Stimulated activated CD8-positive, alpha-beta memory T cell treated with anti-CD3 and anti-CD28 coated beads, Interleukin-7, amount 100 ng/mL, for 1 hour (primary cell): ENCODE results near the gene PNMA6E.

Source experiments
- DNase-seq, 2 donors: peaks; one replicate each; pipeline ENCODE4 v3.0.0-alpha.2; 2020; ENCODE audit warnings: low read depth in 2 of 2

PNMA6E gene

GRCh38 chrX:153401133-153401764, at the start of gene PNMA6E:
PNMA6E (minus strand) TSS chrX:153401350; CDS start chrX:153398849, 2,501 bp downstream.
- DNase-seq, result no peak

- no peak for DNase-seq
Measured at GRCh38 chrX:153450949-153451277, 49.8 kb upstream of the PNMA6E start.

GRCh38 chrX:153450114-153450948, 49.2 kb upstream of the PNMA6E start:
- no peak for DNase-seq

DNA sequence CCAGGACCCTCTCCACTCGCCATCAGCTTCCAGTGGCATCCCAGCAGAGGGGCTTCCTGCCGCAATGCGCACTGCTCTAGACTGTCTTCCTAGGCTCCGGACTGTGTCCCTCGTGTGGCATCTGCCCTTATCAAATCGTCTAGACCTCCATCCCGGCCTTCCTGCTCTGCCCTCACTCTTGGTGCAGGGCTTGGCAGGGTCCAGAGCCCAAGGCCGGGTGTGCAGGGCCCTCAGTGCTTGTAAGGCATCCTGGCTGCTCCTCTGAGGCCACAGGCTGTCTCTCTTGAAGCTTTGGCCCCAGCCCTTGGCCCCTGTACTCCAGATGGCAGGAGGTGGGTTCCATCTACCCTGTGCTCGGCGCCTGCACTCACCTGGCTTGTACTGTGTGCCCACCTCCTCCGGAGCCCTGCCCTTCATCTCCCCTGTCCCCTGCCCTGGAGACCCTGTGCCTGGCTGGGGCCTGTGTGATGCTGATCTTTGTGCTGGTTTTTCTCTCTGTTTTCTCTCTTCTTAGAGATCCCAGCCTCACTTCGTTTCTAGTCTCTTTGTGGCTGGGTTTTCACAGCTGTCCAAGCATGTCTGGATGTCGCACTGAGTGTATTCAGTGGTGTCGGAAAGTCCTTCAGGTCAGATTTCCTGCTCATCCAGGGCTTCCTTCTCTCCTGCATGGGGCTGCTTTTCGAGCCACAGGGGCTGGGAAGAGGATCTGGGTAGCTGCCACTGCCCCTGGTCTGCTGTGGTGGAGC, 48.4 kb upstream of the PNMA6E start:
- DNase-seq, result no peak

- no peak for DNase-seq
Measured at GRCh38 chrX:153448556-153449367, 47.6 kb upstream of the PNMA6E start.

DNA sequence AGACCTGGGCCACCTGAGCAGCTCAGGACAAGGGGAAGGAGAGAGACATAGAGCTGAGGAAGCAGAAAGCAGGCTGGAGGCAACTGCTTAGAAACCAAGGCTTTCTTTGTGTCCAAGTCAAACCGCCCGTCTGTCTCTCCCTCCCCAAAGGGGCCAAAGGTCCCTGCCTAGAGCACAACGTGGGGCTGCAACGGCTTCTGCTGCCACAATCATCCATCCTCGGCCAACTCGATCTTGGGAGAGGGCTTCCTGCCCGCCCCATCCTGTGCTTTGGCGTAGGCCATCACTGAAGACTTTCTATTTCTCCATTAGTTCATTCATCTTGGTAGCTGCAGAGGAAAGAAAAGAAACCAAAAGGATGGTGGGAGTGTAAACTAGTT, 46.4 kb upstream of the PNMA6E start:
- no peak for DNase-seq

- DNase-seq, result no peak
Measured at GRCh38 chrX:153446950-153447580, 45.9 kb upstream of the PNMA6E start.

GRCh38 chrX:153446636-153446936, 45.4 kb upstream of the PNMA6E start:
- no peak for DNase-seq

DNA sequence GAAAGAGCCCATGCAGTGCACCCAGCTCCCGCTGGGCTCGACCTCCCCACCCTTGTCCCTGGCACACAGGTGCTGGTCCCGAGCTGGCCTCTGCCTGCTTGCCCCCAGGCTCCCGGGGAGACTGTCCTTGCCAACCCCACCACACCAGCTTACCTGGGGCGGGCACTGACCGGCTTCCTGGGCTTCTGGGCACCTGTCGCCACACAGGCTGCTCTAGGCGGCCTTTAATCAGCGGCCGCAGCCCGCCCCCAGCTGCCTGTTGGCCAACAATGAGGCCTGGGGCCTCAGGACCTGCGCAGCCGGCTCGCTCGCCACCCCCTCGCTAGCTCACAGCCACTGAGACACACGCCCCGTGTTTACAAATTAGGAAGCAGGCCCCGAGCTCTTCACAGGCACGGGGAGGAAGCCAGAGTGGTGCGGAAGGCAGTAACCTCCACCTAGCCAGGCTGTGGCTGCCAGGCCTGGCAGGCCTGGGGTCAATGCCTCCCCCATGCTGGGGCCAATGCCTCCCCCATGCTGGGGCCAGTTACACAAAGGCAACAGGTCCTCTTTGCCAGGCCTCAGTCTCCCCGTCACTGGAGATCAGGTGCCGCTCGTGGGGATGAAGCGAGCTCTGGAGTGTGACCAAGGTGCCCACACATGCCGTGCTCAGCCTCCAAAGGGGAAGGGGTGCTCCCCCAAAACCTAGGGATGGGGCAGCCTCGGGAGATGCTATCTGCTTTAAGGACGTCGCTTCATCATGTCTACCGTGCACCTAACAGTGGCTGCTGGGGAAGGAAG, 44.9 kb upstream of the PNMA6E start, which contains the start of gene TREX2:
Gene TREX2, minus strand, starts transcription at position 201 of the 780 bp plus-strand sequence. CDS start 626 bp downstream, outside the sequence.
- no peak for DNase-seq

GRCh38 chrX:153445106-153445855, 44.1 kb upstream of the PNMA6E start:
- no peak for DNase-seq

GRCh38 chrX:153444333-153445011, 43.3 kb upstream of the PNMA6E start:
- DNase-seq, result no peak

DNA sequence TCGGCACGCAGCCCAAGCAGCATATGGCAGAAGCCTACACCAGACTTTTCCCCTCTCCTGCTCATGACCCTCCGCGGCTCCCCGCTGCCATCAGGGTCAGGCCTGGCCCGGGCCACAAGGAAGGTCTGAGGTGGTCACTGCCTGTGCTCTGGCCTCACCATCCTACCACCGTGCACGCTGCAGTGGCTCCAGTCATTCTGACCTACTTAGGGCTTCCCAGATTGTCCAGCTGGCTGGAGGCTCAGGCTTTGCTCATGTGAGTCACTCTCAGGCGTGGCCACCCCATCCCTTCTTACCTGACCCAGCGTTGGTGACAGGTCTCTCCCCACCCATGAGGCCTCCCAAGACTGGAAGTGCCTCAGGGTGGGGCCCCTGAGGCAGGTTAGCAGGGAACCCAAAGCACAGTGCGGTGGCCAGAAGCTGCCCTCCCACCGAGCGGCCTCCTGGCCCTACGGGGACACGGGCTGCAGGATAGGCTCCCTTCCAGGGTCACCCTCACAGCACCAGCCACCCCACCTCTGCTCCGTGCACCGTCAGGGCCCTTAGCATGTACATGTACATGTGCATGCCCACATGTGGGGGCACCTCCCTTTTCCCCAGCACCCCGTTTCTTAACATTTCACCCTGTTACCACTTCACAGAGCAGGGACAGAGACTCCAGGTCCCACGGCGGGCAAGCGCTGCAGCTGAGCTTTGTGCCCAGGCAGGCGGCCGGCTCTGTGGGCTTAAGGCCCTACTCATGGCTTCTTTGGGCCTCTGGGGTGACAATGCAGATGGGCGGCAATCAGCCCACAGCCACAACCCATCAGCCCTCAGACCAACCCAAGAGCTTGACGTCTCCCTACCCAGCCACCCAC, 42.6 kb upstream of the PNMA6E start:
- DNase-seq, result no peak

DNA sequence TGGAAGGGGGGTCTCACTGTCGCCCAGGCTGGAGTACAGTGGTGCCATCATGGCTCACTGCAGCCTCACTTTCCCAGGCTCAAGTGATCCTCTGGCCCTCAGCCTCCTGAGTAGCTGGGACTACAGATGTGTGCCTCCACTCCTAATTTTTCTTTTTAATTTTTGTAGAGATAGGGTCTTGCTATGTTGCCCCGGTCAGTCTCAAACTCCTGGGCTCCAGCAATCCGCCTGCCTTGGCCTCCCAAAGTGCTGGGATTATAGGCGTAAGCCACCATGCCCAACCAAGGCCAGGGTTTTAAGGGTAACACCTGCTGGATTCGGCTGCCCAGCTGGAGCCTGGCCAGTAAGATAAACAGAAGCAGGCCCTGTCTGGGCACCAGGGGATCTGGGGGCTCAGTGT, 41.3 kb upstream of the PNMA6E start:
- DNase-seq, result no peak

GRCh38 chrX:153441981-153442380, 40.8 kb upstream of the PNMA6E start:
- no peak for DNase-seq

GRCh38 chrX:153441296-153441695, 40.1 kb upstream of the PNMA6E start:
- no peak for DNase-seq

DNA sequence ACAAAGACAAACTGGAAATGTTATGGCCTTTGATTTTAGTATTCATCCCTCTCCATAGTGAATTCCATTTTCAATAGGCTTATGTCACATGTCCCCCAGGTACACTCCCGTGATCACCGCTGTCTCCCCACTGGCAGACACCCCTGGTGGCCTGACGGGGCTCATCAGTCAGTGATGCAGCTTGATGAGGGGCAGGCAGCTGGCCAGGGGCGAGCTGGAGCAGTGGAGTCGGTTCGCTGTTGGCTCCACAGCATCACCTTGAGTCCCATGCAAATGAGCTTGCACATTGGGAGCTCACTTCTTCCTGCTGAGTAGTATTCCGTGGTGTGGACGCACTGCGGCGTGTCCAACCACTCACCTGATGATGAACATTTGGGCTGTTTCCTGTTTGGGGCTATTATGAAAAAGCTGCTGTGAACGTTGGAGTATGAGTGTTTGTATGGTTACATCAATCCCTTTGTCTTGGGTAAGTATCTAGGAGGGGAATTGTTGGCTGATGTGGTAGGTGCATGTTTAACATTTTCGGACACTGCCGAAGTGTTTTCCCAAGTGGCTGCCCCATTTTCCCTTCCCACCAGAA, 39.5 kb upstream of the PNMA6E start:
- no peak for DNase-seq

DNA sequence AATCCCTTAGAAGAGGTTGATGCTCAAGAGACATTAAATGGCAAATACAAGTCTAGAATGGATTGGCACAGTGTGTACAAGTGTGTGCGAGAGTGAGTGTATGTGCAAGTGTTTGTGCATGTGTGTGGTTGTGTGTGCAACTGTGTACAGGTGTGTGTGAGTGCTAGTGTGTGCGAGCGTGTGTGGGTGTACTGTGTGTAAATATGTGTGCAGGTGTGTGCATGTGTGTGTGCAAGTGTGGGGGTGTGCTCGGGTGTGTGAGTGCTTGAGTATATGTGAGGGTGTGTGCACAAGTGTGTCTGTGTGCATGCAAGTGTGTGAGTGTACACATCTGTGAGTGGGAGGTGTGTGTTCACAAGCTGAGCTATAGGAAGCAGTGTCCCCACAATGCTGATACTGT, 38.8 kb upstream of the PNMA6E start:
- no peak for DNase-seq

DNA sequence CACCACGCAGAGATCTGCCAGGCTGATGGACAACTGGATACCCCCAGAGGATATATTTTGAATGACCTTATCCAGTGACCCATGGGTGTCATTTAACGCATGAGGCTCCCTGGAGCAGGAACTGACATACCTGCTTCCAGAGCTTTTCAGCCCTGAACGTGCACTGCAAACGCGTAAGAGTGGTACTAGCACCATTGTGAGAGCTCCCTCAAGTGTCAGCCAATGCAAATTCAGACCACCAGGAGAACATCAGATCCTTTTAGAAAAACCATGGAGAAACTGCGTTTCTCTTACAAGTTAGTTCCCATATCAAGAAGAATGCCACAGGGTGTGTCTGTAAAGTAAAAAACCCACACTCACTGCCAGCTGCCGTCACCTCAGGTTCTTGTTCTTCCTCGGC, 37.4 kb upstream of the PNMA6E start:
- DNase-seq, result no peak
